NCI-H1436 (cell line): Measurements from ENCODE around the gene ABR.
"Not testable (repeated sequence)": the region's sequence is repeated elsewhere in the genome, so short reads cannot be mapped to it uniquely, and the experiment has no call there.

Experiments
- DNase-seq: peaks from one replicate; lab custom pipeline; 2025; lab: John Stamatoyannopoulos, UW

The ABR gene

GRCh38 chr17:1095090-1095852 lies 84.5 kb downstream of the ABR start:
- DNase-seq: no peak

- no peak for DNase-seq
These were observed 85.2 kb downstream of the ABR start for GRCh38 chr17:1094591-1094990.

DNA sequence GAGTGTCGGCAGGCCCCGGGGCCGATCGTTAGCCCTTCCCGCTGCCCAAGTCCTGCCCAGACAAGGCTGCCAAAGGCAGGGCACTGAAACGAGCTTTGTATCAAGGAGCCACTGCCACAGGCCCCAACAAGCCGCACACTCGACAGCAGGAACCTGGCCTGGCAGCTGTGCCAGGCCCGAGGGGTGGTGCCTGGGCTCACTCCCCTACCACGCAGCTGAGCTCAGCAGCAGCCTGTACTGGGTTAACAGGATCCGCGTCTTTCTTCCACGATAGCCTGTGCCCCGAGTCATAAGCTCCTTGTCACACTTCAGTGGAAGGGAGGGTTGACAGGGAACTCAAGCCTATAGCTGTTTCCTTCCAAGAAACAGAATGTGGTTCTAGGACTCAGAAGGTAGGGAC lies 87.9 kb downstream of the ABR start:
- no peak for DNase-seq

- DNase-seq: no peak
These were observed 88.6 kb downstream of the ABR start for GRCh38 chr17:1091190-1091534.

GRCh38 chr17:1090465-1091189 lies 89.2 kb downstream of the ABR start:
- no peak for DNase-seq

GRCh38 chr17:1089915-1090314 lies 89.9 kb downstream of the ABR start:
- no peak for DNase-seq

DNA sequence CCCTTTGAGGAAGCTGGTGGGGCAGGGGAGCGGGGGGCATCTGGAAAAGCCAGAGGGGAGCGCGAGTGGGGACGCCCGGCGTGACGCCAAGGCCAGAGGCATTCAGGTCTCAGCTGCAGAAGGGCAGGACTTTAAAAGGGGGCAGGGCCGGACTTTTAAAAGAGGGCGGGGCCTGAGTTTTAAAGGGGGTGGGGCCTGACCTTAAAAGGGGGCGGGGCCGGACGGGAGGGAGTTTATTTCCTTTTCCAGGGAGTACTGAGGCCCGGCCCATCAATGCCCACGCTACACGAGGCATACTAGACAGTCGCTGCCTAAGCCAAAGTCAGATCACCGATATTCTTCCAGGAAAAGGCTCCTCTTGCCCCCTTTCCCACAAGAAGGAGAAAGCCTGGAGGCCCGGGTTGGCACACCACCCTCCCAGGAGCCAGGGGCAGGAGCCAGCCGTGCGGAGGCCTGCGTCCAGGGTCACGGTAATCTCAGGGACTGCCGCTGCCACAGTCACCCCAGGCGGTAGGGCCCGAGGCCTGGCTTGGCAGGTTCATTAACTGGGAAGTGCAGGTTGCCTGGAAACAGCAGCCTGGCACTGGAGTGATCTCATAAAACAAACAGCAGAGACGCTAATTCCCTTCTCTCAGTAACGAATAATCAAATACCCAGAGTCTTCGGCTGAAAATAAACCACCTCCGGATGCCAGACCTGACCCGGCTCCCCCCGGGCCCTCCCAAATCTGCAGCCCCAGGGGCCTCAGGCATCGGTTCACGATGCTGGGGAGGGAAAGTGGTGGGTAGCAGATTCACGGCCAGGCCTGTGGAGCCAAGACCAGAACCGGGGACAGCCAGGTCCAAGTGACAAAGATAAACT lies 92.2 kb downstream of the ABR start:
- DNase-seq: peak; percentile 75

DNA sequence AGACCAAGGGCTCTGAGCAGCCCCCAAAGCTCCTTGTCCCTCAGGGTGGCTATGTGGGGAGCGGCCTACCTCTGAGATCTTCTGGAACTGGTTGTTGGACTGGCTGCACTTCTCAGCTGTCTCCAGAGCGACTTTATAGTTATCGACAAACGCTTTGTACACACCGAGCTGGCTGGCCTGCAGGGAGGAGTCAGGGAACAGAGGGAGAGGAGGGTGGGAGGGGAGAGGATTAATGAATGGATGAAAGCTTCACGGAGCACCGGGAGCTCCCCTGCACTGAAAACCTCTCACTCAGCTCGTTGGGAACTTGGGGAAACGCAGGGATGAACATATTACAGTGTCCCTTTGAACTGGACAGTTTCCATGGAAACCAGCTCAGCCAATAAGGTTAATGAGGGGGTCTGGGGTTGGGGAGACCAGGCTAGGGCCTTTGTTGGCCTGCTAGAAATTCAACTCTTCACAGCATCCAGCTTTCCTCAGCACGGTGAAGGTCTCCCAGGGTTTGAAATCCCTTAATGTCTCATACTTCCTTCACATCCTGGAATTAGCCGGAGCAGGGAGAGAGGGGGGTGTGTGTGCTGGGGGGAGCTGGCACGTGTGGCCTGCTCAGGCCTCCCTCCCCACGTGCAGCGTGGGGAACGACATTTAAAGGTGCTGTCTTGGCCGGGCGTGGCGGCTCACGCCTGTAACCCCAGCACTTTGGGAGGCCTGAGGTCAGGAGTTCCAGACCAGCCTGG lies 96.2 kb downstream of the ABR start:
- DNase-seq: peak; percentile 34

DNA sequence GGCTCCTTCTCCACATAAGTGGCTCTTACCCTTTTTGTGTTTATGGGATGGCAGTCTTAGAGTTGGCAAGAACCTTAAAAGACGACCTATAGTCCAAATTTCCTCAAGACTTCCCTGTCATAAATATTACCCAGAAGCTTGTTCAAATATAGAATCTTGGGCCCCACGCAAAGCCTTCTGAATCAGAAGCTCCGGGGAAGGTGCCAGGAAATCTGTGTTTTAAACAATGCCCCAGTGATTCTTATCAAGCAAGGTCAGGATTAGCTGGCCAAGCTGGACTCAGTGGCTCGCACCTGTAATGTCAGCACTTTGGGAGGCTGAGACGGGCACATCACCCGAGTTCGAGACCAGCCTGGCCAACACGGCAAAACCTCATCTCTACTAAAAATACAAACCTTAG lies 97.2 kb downstream of the ABR start:
- no peak for DNase-seq

DNA sequence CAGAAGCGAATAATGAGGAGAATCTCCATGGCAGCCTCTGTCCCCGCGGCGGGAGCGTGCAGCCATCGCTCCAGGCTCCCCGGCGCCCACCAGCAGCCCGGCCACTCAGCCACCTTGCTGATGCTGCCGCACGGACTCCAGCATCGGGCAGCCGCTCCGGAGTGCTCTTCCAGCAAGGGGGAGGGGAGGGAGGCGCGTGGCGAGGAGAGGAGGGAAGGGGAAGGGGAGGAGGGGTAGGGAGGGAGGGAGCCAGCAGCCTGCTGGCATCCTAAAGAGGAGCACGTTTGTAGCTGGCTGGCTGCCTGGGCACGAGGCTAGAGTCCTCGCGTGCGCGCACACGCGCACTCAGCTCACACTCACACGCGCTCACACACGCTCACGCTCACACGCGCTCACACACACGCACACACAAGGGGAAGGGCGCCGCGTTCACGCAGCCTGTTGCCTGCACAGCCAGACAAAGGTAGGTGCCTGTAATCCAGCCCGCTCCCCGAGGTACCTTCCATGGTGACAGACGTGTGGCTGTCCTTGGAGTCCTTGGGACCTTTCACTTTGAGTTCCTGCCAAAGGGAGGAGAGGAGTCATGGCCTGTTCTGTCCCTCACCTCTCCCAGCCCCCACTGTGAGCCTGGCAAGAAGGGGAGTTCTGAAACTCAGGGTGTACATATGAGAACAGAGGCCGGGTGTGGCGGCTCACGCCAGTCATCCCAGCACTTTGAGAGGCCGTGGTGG lies 100.8 kb downstream of the ABR start:
- no peak for DNase-seq

DNA sequence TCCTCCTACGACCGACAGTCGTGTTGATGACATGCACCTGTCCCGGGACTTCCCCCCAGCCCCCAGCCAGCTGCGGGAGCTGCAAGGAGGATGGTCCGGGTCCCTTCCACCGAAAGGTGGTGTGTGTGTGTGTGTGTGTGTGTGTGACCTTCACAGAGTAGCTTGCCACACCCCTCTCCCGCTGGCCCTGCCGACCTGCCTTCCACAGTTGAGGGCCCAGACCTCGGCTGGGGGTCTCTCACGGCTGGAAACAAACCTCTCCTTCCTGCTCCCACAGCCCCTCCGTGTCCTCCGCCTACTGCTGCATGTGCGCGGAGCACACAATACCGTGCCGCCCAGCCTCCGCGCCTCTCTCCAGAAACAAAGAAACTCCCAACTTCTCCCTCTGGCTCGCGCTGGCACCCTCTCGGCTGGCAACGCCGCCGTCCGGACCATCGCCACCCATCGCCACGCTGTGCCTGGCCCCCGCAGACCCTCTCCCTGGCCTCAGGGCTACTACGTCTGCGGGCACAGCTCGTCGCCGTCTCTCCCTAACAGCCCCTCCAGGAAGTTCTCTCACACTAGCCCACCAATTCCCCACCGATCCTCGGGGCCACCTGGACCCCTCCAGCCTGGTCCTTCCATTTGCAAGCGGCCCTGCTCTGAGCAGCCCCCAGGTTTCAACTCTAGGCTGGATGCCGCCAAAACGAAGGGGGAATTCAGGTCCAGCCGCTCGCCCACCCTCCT lies 101.6 kb downstream of the ABR start:
- DNase-seq: no peak

DNA sequence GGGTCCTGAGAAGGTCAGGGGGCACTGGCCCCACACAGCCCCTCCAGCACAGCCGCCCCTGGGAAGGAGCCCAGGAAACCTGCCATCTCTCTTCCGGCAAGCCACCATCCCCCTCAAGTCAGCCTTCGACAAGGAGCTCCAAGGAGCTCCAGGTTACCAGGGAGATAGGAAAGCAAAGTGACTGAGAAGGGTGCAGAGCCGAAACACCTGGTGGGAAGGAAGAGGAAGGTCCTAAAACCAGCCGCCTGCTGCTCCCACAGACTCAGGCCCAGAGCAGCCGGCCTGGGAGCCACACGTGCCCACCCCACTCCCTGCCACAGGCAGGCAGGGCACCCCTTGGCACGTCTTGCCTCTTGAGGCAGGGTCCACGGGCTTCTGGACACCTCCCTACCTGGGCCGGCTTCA lies 102.2 kb downstream of the ABR start:
- DNase-seq: no peak

GRCh38 chr17:1076982-1077302 lies 102.8 kb downstream of the ABR start:
- no peak for DNase-seq

DNA sequence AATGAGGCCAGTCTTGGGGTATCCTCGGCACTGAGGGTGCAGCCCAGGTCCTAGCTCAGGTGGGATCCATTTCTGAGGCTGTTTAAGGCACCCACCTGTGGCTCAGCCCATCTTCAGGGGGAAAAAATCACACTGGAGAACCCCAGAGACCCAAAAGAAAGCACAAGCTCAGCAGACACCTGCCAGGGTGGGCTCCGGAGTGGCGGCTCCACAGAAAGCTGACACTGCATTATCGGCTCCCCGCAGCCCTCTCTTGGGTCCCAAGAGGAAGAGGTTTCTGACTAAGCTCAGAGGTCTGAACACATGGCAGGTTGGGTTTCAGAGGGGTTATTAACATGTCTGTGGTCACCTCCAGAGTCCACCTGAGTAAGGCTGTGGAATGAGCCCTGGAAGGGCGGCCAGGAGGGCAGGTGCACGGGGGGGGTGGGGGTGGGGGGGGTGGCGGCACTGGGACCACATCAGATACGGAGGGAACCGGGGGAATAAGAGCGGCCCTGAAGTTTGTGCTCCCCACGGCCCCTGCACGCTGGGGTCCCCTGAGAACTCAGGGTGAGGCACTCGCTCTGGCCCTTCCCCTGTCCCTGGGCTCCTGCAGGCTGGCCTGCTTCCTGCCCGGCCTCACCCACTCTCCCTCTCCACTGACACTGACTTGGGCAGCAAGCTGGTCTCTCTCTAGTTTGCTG lies 103.3 kb downstream of the ABR start:
- DNase-seq: no peak

- no peak for DNase-seq
These were observed 104.7 kb downstream of the ABR start for GRCh38 chr17:1074886-1075605.

DNA sequence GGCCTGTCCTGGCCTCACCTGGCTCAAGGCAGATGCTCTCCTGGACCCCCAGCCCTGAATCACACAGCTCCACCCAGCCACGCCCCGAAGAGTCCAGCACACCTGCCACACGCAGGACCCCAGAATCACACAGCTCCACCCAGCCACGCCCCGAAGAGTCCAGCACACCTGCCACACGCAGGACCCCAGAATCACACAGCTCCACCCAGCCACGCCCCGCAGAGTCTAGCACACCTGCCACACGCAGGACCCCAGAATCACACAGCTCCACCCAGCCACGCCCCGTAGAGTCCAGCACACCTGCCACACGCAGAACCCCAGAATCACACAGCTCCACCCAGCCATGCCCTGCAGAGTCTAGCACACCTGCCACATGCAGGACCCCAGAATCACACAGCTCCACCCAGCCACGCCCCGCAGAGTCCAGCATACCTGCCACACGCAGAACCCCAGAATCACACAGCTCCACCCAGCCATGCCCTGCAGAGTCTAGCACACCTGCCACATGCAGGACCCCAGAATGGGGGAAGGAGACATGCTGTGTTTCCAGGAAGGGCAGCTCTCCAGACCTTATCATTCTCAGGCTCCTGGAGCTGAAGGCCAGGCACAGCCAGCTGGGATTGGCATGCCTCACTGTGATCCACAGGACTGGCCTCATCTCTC lies 105.7 kb downstream of the ABR start:
- DNase-seq: not testable (repeated sequence)

GRCh38 chr17:1073241-1073962 lies 106.4 kb downstream of the ABR start:
- no peak for DNase-seq

DNA sequence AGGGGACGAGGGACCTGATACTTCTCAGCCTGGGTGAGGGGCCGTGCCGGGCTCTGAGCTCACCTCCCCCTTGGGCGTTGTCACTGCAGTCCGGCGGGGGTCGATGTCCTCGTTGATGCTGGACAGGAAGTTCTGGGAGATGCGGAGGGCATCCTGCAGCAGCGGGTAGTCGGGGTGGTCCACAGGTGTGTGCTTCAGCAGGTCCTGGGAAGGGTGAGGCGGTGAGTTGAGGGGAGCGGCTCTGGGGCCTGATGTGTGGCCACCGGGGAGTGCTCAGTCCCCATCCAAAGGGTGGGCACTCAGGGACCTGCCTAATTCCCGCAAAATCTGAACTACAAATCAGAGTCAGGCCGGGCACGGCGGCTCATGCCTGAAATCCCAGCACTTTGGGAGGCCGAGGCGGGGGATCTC lies 107.2 kb downstream of the ABR start:
- no peak for DNase-seq
